Liver (tissue), 9 donors: ENCODE data around the gene FCN1. TPM values are rescaled to one million over a fixed set of nuclear protein-coding genes. Genes with fewer than 3 reads are reported as not detected.

Experiments
- DNase-seq: peaks from one replicate; pipeline ENCODE4 v3.0.0-alpha.2; 2017; ENCODE audit warnings: low spot score
- H3K27ac ChIP-seq, 2 donors: one replicate each; pipeline ENCODE4 v1.7.0; 2013; ENCODE audit warnings: inconsistent platforms in 2 of 2, low read length in 2 of 2, control low read depth in 1 of 2, low read depth in 1 of 2, mild to moderate bottlenecking in 1 of 2
- H3K27me3 ChIP-seq, 4 donors: one replicate each; pipeline versions ENCODE4 v1.6.1 to v1.7.0; 2013; ENCODE audit warnings: low read length in 3 of 4, inconsistent platforms in 1 of 4, mild to moderate bottlenecking in 1 of 4, moderate library complexity in 1 of 4; ENCODE audit not compliant: control insufficient read depth in 4 of 4, insufficient read depth in 4 of 4
- H3K36me3 ChIP-seq, 4 donors: one replicate each; pipeline versions ENCODE4 v1.6.1 to v1.7.0; 2013; ENCODE audit warnings: low read length in 3 of 4, mild to moderate bottlenecking in 3 of 4, low read depth in 1 of 4, moderate library complexity in 1 of 4; ENCODE audit not compliant: control insufficient read depth in 4 of 4, insufficient read depth in 3 of 4
- H3K4me1 ChIP-seq, 4 donors: one replicate each; pipeline versions ENCODE4 v1.6.1 to v1.7.0; 2013; ENCODE audit warnings: low read length in 3 of 4, mild to moderate bottlenecking in 3 of 4, moderate library complexity in 1 of 4; ENCODE audit not compliant: control insufficient read depth in 4 of 4, insufficient read depth in 4 of 4
- H3K4me3 ChIP-seq, 3 donors: one replicate each; pipeline versions ENCODE4 v1.6.1 to v1.7.0; 2013; ENCODE audit warnings: low read length in 3 of 3, control low read depth in 1 of 3, low read depth in 1 of 3, mild to moderate bottlenecking in 1 of 3
- H3K9ac ChIP-seq, 2 donors: one replicate each; pipeline ENCODE4 v1.7.0; 2013; ENCODE audit warnings: low read length in 2 of 2, mild to moderate bottlenecking in 2 of 2, moderate library complexity in 2 of 2, control low read depth in 1 of 2, low read depth in 1 of 2
- H3K9me3 ChIP-seq, 4 donors: one replicate each; pipeline versions ENCODE4 v1.6.1 to v1.7.0; 2013; ENCODE audit warnings: low read length in 3 of 4; ENCODE audit not compliant: control insufficient read depth in 4 of 4
- ATF3 ChIP-seq: IDR thresholded peaks from 2 replicates; pipeline ENCODE4 v1.6.1; 2016; ENCODE audit warnings: antibody characterized with exemption
- CTCF ChIP-seq: fragments of 150-350 bp; IDR thresholded peaks from 2 replicates; pipeline ENCODE4 v1.5.1; 2017; ENCODE audit warnings: improper control_type of control experiment, low read depth, low read length; ENCODE audit not compliant: missing input control
- EGR1 ChIP-seq, 2 donors: IDR thresholded peaks; 2 replicates each; pipeline ENCODE4 v1.6.1; 2016 to 2018; ENCODE audit warnings: antibody characterized with exemption in 2 of 2, low read depth in 2 of 2
- FOXA1 ChIP-seq: IDR thresholded peaks from 2 replicates; pipeline ENCODE4 v1.6.1; 2016; ENCODE audit warnings: antibody characterized with exemption
- FOXA2 ChIP-seq: IDR thresholded peaks from 2 replicates; pipeline ENCODE4 v1.6.1; 2016; ENCODE audit warnings: antibody characterized with exemption
- GABPA ChIP-seq, 2 donors: IDR thresholded peaks in 1 of 2; conservative IDR thresholded peaks in 1 of 2; 2 replicates each; pipeline ENCODE4 v1.6.1; 2016; ENCODE audit warnings: antibody characterized with exemption in 2 of 2, mild to moderate bottlenecking in 1 of 2, moderate library complexity in 1 of 2
- HNF4A ChIP-seq, 2 donors: conservative IDR thresholded peaks; 2 replicates each; pipeline ENCODE4 v1.6.1; 2016; ENCODE audit warnings: antibody characterized with exemption in 2 of 2, mild to moderate bottlenecking in 2 of 2
- HNF4G ChIP-seq: IDR thresholded peaks from 2 replicates; pipeline ENCODE4 v1.6.1; 2016; ENCODE audit warnings: antibody characterized with exemption
- JUND ChIP-seq, 2 donors: IDR thresholded peaks; 2 replicates each; pipeline ENCODE4 v1.6.1; 2016; ENCODE audit warnings: antibody characterized with exemption in 2 of 2
- MAX ChIP-seq: IDR thresholded peaks from 2 replicates; pipeline ENCODE4 v1.6.1; 2016; ENCODE audit warnings: antibody characterized with exemption
- NR2F2 ChIP-seq: IDR thresholded peaks from 2 replicates; pipeline ENCODE4 v1.6.1; 2016; ENCODE audit warnings: antibody characterized with exemption
- RAD21 ChIP-seq, 2 donors: IDR thresholded peaks; 2 replicates each; pipeline ENCODE4 v1.6.1; 2016; ENCODE audit warnings: antibody characterized with exemption in 2 of 2, mild to moderate bottlenecking in 2 of 2
- REST ChIP-seq: IDR thresholded peaks from 2 replicates; pipeline ENCODE4 v1.6.1; 2016; ENCODE audit warnings: antibody characterized with exemption, mild to moderate bottlenecking
- RXRA ChIP-seq, 2 donors: IDR thresholded peaks; 2 replicates each; pipeline ENCODE4 v1.6.1; 2017 to 2018; ENCODE audit warnings: antibody characterized with exemption in 2 of 2, mild to moderate bottlenecking in 1 of 2
- SP1 ChIP-seq: IDR thresholded peaks from 2 replicates; pipeline ENCODE4 v1.6.1; 2018; ENCODE audit warnings: antibody characterized with exemption, mild to moderate bottlenecking
- TAF1 ChIP-seq: conservative IDR thresholded peaks from 2 replicates; pipeline ENCODE4 v1.6.1; 2016; ENCODE audit warnings: antibody characterized with exemption, mild to moderate bottlenecking
- YY1 ChIP-seq: IDR thresholded peaks from 2 replicates; pipeline ENCODE4 v1.6.1; 2016; ENCODE audit warnings: antibody characterized with exemption, mild to moderate bottlenecking
- ZBTB33 ChIP-seq: IDR thresholded peaks from 2 replicates; pipeline ENCODE4 v1.6.1; 2016; ENCODE audit warnings: antibody characterized with exemption
- WGBS: extraction: QIAGEN DNeasy Blood & Tissue Kit; methylation state at CpG from one replicate; pipeline ENCODE4 v1.1.7; 2013; 5-methylcytosine and 5-hydroxymethylcytosine counted together
- polyA plus RNA-seq, 2 donors: library from polyadenylated mRNA; stranded (reverse) in 1 of 2; unstranded in 1 of 2; fragments of 200-250 nt in 1 of 2; fragments of >200 nt in 1 of 2; fragmentation: Nextera tagmentation in 1 of 2; extraction: Ambion mirVana in 1 of 2; gene quantifications; one replicate each; pipeline versions ENCODE4 v1.2.1 to v1.2.3, GENCODE V29; 2013 to 2015
- total RNA-seq, 2 donors: library from RNA; depleted of rRNA; stranded (reverse); fragments of >200 nt; gene quantifications; one replicate each; pipeline ENCODE4 v1.2.3, GENCODE V29; 2014
- donor health status: healthy.
- donor health status: healthy.
- donor health status: healthy.
- donor health status: healthy.
- donor health status: healthy.

The FCN1 gene
- total and polyA plus RNA-seq, 4 donors, result 0.97 to 15.0 (median 5.4) TPM

- DNase-seq, result no peak
- TF ChIP-seq CTCF (no peak), YY1 (no peak), FOXA1 (no peak), ATF3 (no peak), FOXA2 (no peak)
These were observed 48.8 kb downstream of the FCN1 start for GRCh38 chr9:134868751-134869553.

GRCh38 chr9:134867917-134868750, 49.6 kb downstream of the FCN1 start:
- H3K9ac ChIP-seq, result no peak overlapping the region
- H3K27ac ChIP-seq, result no peak overlapping the region
- peaks cover 0 to 5% (median 0%) of the 10 kb centered on the region in 4 donors for H3K4me1 ChIP-seq
- DNase-seq, result no peak
- H3K27me3 ChIP-seq, result peaks cover 0 to 2% (median 0%) of the 10 kb centered on the region in 4 donors
- no peaks in the 10 kb centered on the region for H3K36me3 ChIP-seq
- H3K4me3 ChIP-seq, result no peak overlapping the region
- 90% methylated on average over 22 of the region's 22 CpGs for WGBS
- TF ChIP-seq FOXA2, result no peak
- TF ChIP-seq GABPA (IDR thresholded peaks at IDR 0.05 in 1 of 2, conservative IDR thresholded peaks at IDR 0.05 in 1 of 2), result no peak
- no peak for TF ChIP-seq JUND (IDR thresholded peaks at IDR 0.05)
- TF ChIP-seq HNF4A (conservative IDR thresholded peaks at IDR 0.05), result no peak
- no peak for TF ChIP-seq NR2F2
- no peak for TF ChIP-seq ZBTB33
- TF ChIP-seq ATF3, result no peak
- TF ChIP-seq RXRA (IDR thresholded peaks at IDR 0.05), result no peak
- no peak for TF ChIP-seq REST
- TF ChIP-seq HNF4G, result no peak
- no peak for TF ChIP-seq YY1
- no peak for TF ChIP-seq TAF1
- TF ChIP-seq SP1, result no peak
- no peak for TF ChIP-seq CTCF
- TF ChIP-seq MAX, result no peak
- no peak for TF ChIP-seq EGR1 (IDR thresholded peaks at IDR 0.05; ENCODE audit: low read depth in 2 of 2)
- TF ChIP-seq RAD21 (IDR thresholded peaks at IDR 0.05), result no peak
- no peak for TF ChIP-seq FOXA1
- H3K9me3 ChIP-seq, result peaks cover 0 to 1% (median 0%) of the 10 kb centered on the region in 4 donors

More at GRCh38 chr9:134868751-134869553, 48.8 kb downstream of the FCN1 start:
- Histone ChIP-seq H3K27ac (no peak overlapping the region), H3K27me3 (peaks cover 0 to 2% (median 0%) of the 10 kb centered on the region in 4 donors), H3K4me3 (no peak overlapping the region), H3K4me1 (peaks cover 0 to 4% (median 0%) of the 10 kb centered on the region in 4 donors), H3K9me3 (peaks cover 0 to 1% (median 0%) of the 10 kb centered on the region in 4 donors), H3K9ac (no peak overlapping the region), H3K36me3 (no peaks in the 10 kb centered on the region)
- 84% methylated on average over 25 of the region's 25 CpGs for WGBS
